Activated CD4-positive, alpha-beta T cell treated with anti-CD3 and anti-CD28 coated beads, Interleukin-2, amount 10 ng/mL, durations not matched to agents 7 days and 5 days (primary cell): ENCODE measurements around the gene SPDYE18. TPM values are rescaled to one million over a fixed set of nuclear protein-coding genes. Genes with fewer than 3 reads are reported as not detected.
"Not testable (repeated sequence)": the region's sequence is repeated elsewhere in the genome, so short reads cannot be mapped to it uniquely, and the experiment has no call there.

ENCODE experiments used
- CTCF ChIA-PET: fragments of 350-600 bp; sonication (Branson Sonifier 250); formaldehyde crosslinking; loops from one replicate; lab custom pipeline; 2021; ENCODE audit warnings: antibody characterized with exemption; lab: Charles Lee
- POLR2A ChIA-PET: fragments of 350-600 bp; sonication (Branson Sonifier 250); formaldehyde crosslinking; loops from one replicate; lab custom pipeline; 2021; ENCODE audit warnings: antibody characterized with exemption; lab: Charles Lee
- DNase-seq: peaks from one replicate; pipeline ENCODE4 v3.0.0-alpha.2; 2020
- H3K27ac Mint-ChIP-seq: one replicate; pipeline ENCODE4 v1.8.0; 2021; ENCODE audit warnings: mild to moderate bottlenecking, moderate library complexity, mixed read lengths
- H3K27me3 Mint-ChIP-seq: one replicate; pipeline ENCODE4 v1.8.0; 2021; ENCODE audit warnings: mixed read lengths
- H3K36me3 Mint-ChIP-seq: one replicate; pipeline ENCODE4 v1.8.0; 2021; ENCODE audit warnings: low read depth, mixed read lengths
- H3K4me1 Mint-ChIP-seq: one replicate; pipeline ENCODE4 v1.8.0; 2021; ENCODE audit warnings: mixed read lengths
- H3K4me3 Mint-ChIP-seq: one replicate; pipeline ENCODE4 v1.8.0; 2021; ENCODE audit warnings: mild to moderate bottlenecking, moderate library complexity, mixed read lengths
- H3K9me3 Mint-ChIP-seq: one replicate; pipeline ENCODE4 v1.8.0; 2021; ENCODE audit warnings: mixed read lengths
- total RNA-seq, 2 experiments: library from RNA; stranded (reverse); gene quantifications; one replicate each; pipeline ENCODE4 v1.2.3, GENCODE V29; 2021

SPDYE18 gene
- under 1 TPM; 0.60 to 0.65 TPM for total RNA-seq

DNA sequence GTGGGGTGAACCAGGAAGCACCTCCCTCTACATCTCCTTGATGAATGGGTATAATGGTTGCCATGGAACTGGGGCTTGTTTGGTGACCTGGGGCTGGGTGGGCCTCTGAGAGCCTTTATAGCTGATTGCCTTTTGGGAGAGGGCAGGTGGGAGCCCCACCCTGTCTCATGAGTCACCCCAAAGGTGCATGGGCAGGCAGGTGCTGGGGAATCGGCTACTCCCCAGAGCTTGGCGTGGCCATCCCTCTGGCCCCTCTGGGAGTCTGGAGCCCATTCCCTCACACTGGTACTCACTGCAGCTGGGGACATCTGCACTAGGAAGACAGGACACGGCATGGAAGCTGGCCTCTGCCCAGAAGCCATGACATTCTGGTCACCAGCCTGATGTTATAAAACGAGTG, at the start of gene SPDYE18:
SPDYE18 (minus strand) TSS at position 2 of the 400 bp plus-strand sequence. CDS start 2,046 bp downstream, outside the sequence.
- not testable (repeated sequence) for H3K27me3 Mint-ChIP-seq

GRCh38 chr7:77108362-77108761, 46.0 kb upstream of the SPDYE18 start:
- H3K4me1 Mint-ChIP-seq, H3K9me3 Mint-ChIP-seq, DNase-seq, POLR2A ChIA-PET, H3K27me3 Mint-ChIP-seq, H3K27ac Mint-ChIP-seq, H3K36me3 Mint-ChIP-seq, CTCF ChIA-PET, H3K4me3 Mint-ChIP-seq: not testable (repeated sequence)

More for the DNA sequence above, at the start of gene SPDYE18:
- DNase-seq, CTCF ChIA-PET, H3K27ac Mint-ChIP-seq, POLR2A ChIA-PET, H3K4me1 Mint-ChIP-seq, H3K4me3 Mint-ChIP-seq, H3K9me3 Mint-ChIP-seq, H3K36me3 Mint-ChIP-seq: not testable (repeated sequence)

DNA sequence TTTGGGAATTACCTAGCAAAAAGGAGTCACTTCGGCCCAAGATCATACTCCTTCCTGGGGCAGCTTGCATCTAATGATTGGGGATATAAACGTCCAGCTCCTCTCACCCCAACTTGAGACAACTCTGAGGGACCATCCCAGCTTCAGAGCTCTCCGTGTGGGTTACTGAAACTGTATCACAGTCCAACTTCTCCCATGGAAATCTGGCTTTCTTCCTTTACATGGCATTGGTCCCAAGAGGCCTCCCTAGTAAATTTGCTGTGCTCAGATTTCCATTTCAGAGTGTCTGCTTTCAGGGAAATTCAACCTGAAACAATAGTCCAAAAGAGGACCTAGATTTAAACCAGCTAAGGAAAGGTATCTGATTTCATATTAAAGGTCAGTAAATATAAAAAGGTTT, 45.3 kb upstream of the SPDYE18 start:
- POLR2A ChIA-PET, CTCF ChIA-PET, H3K4me1 Mint-ChIP-seq, H3K27me3 Mint-ChIP-seq, H3K9me3 Mint-ChIP-seq, H3K4me3 Mint-ChIP-seq, DNase-seq, H3K36me3 Mint-ChIP-seq, H3K27ac Mint-ChIP-seq: not testable (repeated sequence)

DNA sequence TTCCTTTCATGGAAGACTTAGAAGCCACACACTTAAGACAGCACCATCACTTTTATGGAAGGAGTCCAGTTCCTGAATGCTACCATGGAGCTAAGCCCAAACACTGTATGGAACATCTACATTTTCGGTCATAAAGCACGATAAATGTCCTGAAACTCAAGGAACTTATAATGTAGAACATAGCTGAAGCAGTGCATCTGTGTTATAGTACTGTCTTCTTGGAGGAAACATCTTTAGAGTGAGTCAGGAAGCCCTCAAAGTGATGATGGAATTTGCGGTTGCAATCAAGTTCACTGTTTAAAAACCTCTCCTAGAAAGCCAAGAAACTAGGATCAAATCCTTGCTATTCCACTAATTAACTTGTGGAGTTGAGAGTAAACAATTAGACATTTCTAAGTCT, 43.5 kb upstream of the SPDYE18 start:
- POLR2A ChIA-PET, H3K9me3 Mint-ChIP-seq, H3K36me3 Mint-ChIP-seq, H3K27me3 Mint-ChIP-seq, H3K4me1 Mint-ChIP-seq, DNase-seq, H3K27ac Mint-ChIP-seq, H3K4me3 Mint-ChIP-seq, CTCF ChIA-PET: not testable (repeated sequence)

GRCh38 chr7:77102671-77103070, 40.3 kb upstream of the SPDYE18 start:
- H3K4me3 Mint-ChIP-seq, H3K4me1 Mint-ChIP-seq, POLR2A ChIA-PET, H3K27ac Mint-ChIP-seq, H3K9me3 Mint-ChIP-seq, H3K27me3 Mint-ChIP-seq, DNase-seq, CTCF ChIA-PET, H3K36me3 Mint-ChIP-seq: not testable (repeated sequence)

DNA sequence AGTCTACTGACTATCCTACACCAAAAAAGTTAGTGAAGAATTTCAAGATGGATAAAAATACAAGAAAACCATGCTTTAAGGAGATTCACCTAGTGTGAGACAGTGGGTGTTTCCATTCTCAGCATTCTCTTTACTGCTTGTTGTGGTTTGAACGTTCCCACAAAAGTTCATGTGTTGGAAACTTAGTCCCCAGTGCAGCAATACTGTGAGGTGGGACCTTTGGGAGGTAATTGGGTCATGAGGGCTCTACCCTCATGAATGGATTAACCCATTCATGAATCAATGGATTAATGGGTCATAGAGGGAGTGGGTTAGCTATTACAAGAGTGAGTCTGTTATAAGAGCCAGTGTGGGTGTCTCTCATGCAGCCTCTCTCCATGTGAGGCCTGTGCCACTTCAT, 38.8 kb upstream of the SPDYE18 start:
- H3K9me3 Mint-ChIP-seq, H3K27ac Mint-ChIP-seq, H3K4me3 Mint-ChIP-seq, H3K36me3 Mint-ChIP-seq, H3K27me3 Mint-ChIP-seq, CTCF ChIA-PET, DNase-seq, H3K4me1 Mint-ChIP-seq, POLR2A ChIA-PET: not testable (repeated sequence)

- H3K9me3 Mint-ChIP-seq, POLR2A ChIA-PET, H3K27ac Mint-ChIP-seq, CTCF ChIA-PET, H3K36me3 Mint-ChIP-seq, H3K27me3 Mint-ChIP-seq, H3K4me1 Mint-ChIP-seq, DNase-seq, H3K4me3 Mint-ChIP-seq: not testable (repeated sequence)
Measured at GRCh38 chr7:77100501-77100900, 38.1 kb upstream of the SPDYE18 start.

DNA sequence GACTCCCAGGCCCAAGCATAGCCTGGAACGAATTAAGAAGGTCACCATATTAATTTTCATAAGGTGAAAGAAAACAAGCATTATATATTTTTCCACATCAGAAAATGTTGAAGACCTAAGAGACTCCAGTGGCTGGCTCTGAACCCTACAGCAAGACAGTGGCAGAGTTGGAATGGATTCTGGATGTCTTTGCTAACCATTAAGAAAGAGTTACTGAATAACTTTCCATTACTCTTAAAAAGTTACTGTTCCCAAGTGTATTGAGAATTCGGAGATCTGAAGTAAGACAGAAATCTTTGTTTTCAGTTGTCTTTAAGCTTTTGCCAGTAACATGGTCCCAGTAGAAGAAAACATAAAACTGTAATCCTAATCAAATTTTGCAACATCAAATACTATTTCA, 29.9 kb upstream of the SPDYE18 start:
- not testable (repeated sequence) for H3K4me3 Mint-ChIP-seq, H3K4me1 Mint-ChIP-seq

GRCh38 chr7:77082192-77082591, 19.8 kb upstream of the SPDYE18 start:
- H3K27me3 Mint-ChIP-seq, H3K4me1 Mint-ChIP-seq, CTCF ChIA-PET, H3K27ac Mint-ChIP-seq, H3K9me3 Mint-ChIP-seq, H3K36me3 Mint-ChIP-seq, POLR2A ChIA-PET, DNase-seq, H3K4me3 Mint-ChIP-seq: not testable (repeated sequence)

More for the DNA sequence above, 29.9 kb upstream of the SPDYE18 start:
- POLR2A ChIA-PET, CTCF ChIA-PET, DNase-seq, H3K9me3 Mint-ChIP-seq, H3K27ac Mint-ChIP-seq, H3K27me3 Mint-ChIP-seq: not testable (repeated sequence)
- peaks cover 16% of the 10 kb centered on the region for H3K36me3 Mint-ChIP-seq

- POLR2A ChIA-PET, H3K4me3 Mint-ChIP-seq, H3K36me3 Mint-ChIP-seq, H3K4me1 Mint-ChIP-seq, H3K9me3 Mint-ChIP-seq, H3K27me3 Mint-ChIP-seq, H3K27ac Mint-ChIP-seq, DNase-seq, CTCF ChIA-PET: not testable (repeated sequence)
Measured at GRCh38 chr7:77080236-77080635, 17.9 kb upstream of the SPDYE18 start.

GRCh38 chr7:77079624-77080023, 17.3 kb upstream of the SPDYE18 start:
- not testable (repeated sequence) for DNase-seq, H3K4me1 Mint-ChIP-seq, H3K27ac Mint-ChIP-seq

GRCh38 chr7:77079112-77079511, 16.8 kb upstream of the SPDYE18 start:
- H3K27me3 Mint-ChIP-seq, H3K4me1 Mint-ChIP-seq, POLR2A ChIA-PET: not testable (repeated sequence)

More at GRCh38 chr7:77079624-77080023, 17.3 kb upstream of the SPDYE18 start:
- H3K27me3 Mint-ChIP-seq, H3K9me3 Mint-ChIP-seq, H3K4me3 Mint-ChIP-seq, POLR2A ChIA-PET, CTCF ChIA-PET: not testable (repeated sequence)
- H3K36me3 Mint-ChIP-seq: peaks cover 11% of the 10 kb centered on the region

GRCh38 chr7:77077060-77077459, 14.7 kb upstream of the SPDYE18 start:
- H3K4me1 Mint-ChIP-seq, H3K27me3 Mint-ChIP-seq, H3K9me3 Mint-ChIP-seq, CTCF ChIA-PET, DNase-seq, POLR2A ChIA-PET, H3K4me3 Mint-ChIP-seq, H3K27ac Mint-ChIP-seq: not testable (repeated sequence)
- H3K36me3 Mint-ChIP-seq: peaks cover 18% of the 10 kb centered on the region

More at GRCh38 chr7:77079112-77079511, 16.8 kb upstream of the SPDYE18 start:
- H3K4me3 Mint-ChIP-seq, H3K9me3 Mint-ChIP-seq, CTCF ChIA-PET, H3K27ac Mint-ChIP-seq, DNase-seq: not testable (repeated sequence)
- H3K36me3 Mint-ChIP-seq: peaks cover 15% of the 10 kb centered on the region

DNA sequence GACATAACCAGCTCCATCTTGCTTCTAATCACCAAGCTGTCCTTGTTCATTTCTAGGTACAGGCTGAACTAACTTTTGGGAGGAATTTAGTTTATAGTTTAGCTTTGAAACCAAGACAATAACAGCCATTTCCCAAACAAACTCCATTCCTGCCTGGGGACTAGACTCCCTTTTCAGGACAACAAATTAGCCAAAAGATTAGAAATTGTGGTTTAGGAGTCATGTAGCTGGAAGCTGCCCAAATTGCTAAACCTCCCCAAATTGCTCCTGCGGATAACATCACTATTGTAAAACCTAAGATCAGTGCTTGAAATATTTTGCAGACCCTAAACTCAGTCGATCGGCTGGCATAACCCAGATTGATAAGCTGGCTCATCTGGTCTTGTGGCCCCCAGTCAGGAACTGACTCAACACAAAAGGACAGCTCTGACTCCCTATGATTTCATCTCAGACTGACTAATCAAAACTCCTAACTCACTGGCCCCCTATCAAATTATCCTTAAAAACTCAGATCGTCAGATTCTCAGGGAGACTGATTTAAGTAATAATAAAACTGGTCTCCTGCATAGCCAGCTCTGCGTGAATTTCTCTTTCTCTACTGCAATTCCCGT, 12.5 kb upstream of the SPDYE18 start:
- H3K9me3 Mint-ChIP-seq, POLR2A ChIA-PET, DNase-seq, CTCF ChIA-PET, H3K27ac Mint-ChIP-seq, H3K4me3 Mint-ChIP-seq, H3K27me3 Mint-ChIP-seq: not testable (repeated sequence)
- Mint-ChIP-seq H3K4me1 (peaks cover 12% of the 10 kb centered on the region), H3K36me3 (peaks cover 27% of the 10 kb centered on the region)
